NCI-H2227 (cell line): Measurements from ENCODE around the gene ANKRD49.
A peak's percentile ranks its signal among the peaks of the same experiment; 100 is the strongest.

ENCODE experiments used
- DNase-seq: peaks from one replicate; lab custom pipeline; 2025; ENCODE audit not compliant: unreplicated experiment; lab: John Stamatoyannopoulos, UW

The ANKRD49 gene

DNA sequence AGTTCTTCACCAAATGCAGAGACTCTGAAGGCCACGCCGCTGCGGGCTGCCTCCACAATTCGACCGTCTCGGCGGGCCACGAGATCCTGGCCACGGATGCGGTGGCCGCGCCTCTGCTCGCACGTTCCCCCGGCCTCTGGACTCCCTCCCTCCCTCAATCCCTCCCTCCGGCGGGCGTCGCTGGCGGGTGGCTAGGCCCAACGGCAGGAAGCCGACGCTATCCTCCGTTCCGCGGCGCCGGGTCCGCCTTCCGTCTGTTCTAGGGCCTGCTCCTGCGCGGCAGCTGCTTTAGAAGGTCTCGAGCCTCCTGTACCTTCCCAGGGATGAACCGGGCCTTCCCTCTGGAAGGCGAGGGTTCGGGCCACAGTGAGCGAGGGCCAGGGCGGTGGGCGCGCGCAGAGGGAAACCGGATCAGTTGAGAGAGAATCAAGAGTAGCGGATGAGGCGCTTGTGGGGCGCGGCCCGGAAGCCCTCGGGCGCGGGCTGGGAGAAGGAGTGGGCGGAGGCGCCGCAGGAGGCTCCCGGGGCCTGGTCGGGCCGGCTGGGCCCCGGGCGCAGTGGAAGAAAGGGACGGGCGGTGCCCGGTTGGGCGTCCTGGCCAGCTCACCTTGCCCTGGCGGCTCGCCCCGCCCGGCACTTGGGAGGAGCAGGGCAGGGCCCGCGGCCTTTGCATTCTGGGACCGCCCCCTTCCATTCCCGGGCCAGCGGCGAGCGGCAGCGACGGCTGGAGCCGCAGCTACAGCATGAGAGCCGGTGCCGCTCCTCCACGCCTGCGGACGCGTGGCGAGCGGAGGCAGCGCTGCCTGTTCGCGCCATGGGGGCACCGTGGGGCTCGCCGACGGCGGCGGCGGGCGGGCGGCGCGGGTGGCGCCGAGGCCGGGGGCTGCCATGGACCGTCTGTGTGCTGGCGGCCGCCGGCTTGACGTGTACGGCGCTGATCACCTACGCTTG lies 50.2 kb downstream of the ANKRD49 start, which contains the start of gene FUT4:
Gene FUT4 (plus strand): TSS at position 227 of the 951 bp plus-strand sequence. CDS start 213 bp downstream, at position 440.
- DNase-seq = peak; percentile 80

- DNase-seq = no peak
Measured at GRCh38 chr11:94544646-94545263, 51.0 kb downstream of the ANKRD49 start.

DNA sequence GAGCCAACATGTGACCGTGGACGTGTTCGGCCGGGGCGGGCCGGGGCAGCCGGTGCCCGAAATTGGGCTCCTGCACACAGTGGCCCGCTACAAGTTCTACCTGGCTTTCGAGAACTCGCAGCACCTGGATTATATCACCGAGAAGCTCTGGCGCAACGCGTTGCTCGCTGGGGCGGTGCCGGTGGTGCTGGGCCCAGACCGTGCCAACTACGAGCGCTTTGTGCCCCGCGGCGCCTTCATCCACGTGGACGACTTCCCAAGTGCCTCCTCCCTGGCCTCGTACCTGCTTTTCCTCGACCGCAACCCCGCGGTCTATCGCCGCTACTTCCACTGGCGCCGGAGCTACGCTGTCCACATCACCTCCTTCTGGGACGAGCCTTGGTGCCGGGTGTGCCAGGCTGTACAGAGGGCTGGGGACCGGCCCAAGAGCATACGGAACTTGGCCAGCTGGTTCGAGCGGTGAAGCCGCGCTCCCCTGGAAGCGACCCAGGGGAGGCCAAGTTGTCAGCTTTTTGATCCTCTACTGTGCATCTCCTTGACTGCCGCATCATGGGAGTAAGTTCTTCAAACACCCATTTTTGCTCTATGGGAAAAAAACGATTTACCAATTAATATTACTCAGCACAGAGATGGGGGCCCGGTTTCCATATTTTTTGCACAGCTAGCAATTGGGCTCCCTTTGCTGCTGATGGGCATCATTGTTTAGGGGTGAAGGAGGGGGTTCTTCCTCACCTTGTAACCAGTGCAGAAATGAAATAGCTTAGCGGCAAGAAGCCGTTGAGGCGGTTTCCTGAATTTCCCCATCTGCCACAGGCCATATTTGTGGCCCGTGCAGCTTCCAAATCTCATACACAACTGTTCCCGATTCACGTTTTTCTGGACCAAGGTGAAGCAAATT lies 51.7 kb downstream of the ANKRD49 start:
- no peak for DNase-seq

DNA sequence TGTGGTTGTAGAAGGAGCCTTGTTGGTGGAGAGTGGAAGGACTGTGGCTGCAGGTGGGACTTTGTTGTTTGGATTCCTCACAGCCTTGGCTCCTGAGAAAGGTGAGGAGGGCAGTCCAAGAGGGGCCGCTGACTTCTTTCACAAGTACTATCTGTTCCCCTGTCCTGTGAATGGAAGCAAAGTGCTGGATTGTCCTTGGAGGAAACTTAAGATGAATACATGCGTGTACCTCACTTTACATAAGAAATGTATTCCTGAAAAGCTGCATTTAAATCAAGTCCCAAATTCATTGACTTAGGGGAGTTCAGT lies 52.3 kb downstream of the ANKRD49 start:
- no peak for DNase-seq

DNA sequence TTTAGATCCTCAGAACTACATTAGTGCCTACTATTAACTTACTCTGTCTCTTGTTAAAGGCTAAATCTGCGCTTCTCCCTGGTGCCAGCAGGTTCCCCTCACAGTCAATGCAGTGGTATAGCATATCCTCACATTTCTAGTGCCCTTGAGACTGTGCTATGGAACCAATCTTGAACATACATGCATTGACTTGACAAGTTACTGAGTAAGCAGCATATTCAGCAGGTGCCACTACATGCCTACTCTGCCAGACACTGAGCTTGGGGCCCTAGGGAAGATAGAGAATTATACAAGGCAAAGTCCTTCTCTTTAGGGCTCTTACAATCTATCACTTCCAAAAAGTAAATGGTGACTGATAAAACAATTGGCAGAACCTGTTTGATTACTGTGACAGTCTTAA lies 53.1 kb downstream of the ANKRD49 start:
- no peak for DNase-seq

DNA sequence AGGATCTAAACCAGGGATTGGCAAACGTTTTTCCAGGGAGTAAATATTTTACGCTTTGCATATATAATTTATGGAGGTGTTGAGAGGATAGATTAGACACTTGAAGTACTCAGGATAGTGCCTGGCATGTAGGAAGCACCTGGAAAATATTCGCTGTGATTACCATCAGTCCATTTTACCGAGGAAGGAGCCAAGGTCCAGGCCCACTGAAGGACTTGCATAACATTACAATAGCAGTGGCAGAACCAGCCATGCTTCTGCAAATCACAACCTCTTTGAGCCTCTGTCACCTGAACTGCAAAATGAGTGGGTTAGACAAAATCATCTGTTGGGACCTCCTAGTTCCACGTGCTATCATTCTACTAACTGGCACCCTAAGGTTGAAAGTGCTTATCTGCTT lies 55.4 kb downstream of the ANKRD49 start:
- no peak for DNase-seq
